SHP77 (cell line): ENCODE results near the gene PROCR.
"Not testable (repeated sequence)": the region's sequence is repeated elsewhere in the genome, so short reads cannot be mapped to it uniquely, and the experiment has no call there.

Experiments used
- DNase-seq, 2 experiments: peaks; one replicate each; lab custom pipeline; 2025; lab: John Stamatoyannopoulos, UW

Gene PROCR

GRCh38 chr20:35165221-35166185 lies 6.4 kb upstream of the PROCR start:
- no peak for DNase-seq

- no peak for DNase-seq
Observed at GRCh38 chr20:35166242-35166830, 5.5 kb upstream of the PROCR start.

- no peak for DNase-seq
Observed at GRCh38 chr20:35167787-35168186, 4.1 kb upstream of the PROCR start.

- DNase-seq = not testable (repeated sequence)
Observed at GRCh38 chr20:35168701-35169409, 3.0 kb upstream of the PROCR start.

DNA sequence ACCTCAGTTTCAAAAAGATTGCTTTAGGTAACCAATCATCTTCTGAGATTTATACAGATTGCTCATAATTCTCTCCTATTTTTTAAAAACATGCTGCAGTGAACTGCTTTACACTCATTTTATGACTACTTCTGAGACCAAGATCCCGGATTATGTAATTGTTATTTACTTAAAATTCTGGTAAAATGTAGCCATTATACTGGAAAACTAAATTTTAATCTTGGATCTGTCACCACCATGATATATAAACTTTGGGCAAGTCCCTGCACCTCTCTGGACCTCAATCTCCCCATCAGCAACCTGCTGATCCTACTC lies 477 bp upstream of the PROCR start:
- DNase-seq = no peak

GRCh38 chr20:35172434-35172806 lies 548 bp downstream of the PROCR start:
- no peak for DNase-seq

DNA sequence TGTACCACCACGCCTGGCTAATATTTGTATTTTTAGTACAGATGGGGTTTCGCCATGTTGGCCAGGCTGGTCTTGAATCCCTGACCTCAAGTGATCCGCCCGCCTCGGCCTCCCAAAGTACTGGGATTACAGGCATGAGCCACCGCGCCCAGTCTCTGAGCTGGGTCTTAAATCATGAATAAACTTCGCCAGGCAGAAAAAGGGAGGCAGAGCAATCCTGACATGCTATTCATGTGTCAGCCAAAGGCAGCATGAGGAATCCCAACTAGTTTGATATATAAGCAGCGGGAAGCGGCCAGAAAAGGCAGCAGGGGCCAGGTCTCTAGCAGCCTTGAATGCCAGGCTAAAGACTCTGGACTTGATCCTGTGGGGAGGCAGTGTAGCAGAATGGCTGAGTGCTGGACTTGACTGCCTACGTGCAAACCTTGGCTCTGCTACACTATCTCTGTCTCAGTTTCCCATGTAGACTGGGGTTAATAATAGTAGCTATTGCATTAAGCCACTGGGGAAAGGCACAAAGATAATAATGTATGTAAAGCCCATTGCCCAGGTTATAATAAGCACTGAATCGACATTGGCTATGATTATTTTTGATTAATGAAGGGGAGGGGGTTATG lies 1.8 kb downstream of the PROCR start:
- no peak for DNase-seq

DNA sequence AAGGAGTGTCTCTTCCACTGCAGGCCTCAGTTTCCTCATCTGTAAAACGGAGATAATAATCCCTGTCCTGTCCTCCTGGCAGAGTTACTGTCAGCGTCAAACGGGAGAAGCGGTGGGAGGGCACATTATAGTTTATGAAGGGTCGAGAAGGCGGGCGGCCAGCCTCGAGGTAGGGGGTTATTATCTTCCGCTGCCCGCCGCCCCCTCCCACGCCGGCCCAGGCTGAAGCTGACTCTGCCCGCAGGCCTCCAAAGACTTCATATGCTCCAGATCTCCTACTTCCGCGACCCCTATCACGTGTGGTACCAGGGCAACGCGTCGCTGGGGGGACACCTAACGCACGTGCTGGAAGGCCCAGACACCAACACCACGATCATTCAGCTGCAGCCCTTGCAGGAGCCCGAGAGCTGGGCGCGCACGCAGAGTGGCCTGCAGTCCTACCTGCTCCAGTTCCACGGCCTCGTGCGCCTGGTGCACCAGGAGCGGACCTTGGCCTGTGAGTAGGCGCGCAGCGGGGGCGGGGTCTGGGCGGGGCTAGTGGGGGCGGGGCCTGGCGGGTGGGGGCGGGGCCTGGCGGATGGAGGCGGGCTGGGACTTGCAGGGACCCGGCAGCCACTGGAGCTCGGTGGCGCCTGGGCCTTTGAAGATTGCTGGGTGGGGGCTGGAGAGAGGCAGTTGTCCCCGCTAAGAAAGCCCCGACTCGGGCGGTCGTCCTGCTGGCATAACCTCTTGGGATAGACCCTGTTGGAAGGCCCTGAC lies 2.8 kb downstream of the PROCR start:
- DNase-seq = no peak

- no peak for DNase-seq
Observed at GRCh38 chr20:35176132-35176531, 4.3 kb downstream of the PROCR start.

- DNase-seq = no peak
Observed at GRCh38 chr20:35179292-35180212, 7.7 kb downstream of the PROCR start.

DNA sequence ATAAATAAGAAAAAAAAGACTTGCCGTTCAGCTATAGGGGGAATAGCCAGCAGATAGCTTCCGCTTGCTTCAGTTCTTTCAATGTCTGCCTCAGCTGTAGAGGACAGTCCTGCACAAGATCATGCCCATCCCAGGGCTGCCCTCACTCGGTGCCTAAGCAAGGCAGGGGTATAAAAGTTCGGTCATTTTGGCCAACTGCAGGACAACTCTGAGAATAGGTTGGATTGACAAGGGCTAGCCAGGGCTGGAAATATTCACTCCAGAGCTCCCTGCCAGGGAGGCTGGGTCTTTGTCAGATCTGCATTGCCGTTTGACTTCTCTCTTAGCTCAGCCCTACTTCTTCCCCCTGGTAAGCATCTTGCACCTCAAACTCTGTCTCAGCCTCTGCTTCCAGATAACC lies 8.4 kb downstream of the PROCR start:
- no peak for DNase-seq

DNA sequence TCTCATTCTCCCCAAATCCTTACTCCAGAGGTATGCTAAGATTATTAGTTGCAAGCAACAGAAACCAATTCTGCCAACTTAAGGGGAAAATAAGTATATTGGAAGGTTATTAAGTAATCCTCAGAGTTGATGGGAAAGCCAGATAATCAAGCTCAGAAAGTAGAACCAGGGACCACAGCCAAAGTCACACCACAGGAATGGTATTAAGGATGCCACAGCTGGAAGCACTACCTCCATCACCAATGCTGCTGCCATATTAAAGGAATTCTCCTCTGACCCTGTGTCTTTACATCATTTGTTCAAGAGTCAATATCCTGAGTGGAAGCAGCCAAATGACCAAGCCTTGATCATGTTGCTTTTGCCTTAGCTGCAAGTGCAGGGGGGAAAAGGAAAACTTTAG lies 9.9 kb downstream of the PROCR start:
- no peak for DNase-seq

DNA sequence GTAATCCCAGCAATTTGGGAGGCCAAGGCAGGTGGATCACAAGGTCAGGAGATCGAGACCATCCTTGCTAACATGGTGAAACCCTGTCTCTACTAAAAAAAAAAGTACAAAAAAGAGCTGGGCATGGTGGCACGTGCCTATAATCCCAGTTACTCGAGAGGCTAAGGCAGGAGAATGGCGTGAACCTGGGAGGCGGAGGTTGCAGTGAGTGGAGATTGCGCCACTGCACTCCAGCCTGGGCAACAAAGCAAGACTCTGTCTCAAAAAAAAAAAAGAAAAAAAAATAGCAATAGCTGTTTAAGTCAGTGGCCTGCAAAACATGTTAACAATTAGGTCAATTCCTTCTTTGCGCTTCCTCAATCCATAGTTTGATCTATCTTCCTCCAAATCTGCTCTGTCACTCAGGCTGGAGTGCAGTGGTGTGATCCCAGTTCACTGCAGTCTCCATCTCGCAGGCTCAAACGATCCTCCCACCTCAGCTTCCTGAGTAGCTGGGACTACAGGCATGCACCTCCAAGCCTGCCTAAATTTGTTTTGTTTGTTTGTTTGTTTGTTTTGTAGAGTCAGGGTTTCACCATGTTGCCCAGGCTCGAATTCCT lies 14.9 kb downstream of the PROCR start:
- not testable (repeated sequence) for DNase-seq

DNA sequence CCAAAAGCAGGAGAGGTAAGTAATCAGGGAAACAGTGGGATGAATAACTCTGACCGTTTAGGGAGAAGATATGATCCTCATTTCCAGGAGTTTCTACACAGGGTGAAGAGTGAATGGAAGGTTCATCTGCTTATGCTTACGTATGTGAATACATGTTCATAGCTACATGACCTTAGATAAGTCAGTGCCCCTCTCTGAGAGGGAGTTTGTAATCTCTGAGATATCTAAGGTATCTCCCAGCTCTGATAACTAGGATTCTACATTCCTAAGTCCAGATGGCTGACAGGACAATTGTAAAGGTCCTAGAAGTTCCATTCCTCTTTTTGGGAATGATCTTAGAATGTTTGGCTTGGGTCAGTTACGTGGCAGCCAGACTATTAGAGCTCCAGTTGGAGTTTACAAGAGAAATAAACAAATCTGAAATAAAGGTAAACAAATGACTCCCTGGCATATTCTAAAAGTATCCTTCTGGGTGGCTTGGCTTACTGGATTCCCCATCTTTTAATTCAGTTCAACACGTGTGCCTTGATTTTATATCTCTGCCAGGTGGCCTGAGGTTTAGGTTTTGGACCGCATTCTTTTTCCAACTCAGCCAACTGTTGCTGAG lies 15.8 kb downstream of the PROCR start:
- no peak for DNase-seq

DNA sequence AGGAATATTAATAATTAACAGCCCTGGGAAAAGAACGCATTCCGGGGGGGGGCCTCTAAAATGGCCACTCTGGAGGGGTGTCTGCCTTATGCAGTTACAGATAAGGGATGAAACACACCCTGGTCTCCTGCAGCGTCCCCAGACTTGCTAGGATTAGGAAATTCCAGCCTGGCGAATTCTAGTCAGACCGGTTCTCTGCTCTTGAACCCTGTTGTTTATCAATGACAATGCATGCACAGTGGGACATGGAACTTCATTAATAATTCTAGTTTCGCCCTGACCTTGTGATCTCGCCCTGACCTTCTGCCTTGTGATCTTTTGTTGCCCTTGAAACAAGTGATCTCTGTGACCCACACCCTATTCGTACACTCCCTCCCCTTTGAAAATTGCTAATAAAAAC lies 17.4 kb downstream of the PROCR start:
- not testable (repeated sequence) for DNase-seq

DNA sequence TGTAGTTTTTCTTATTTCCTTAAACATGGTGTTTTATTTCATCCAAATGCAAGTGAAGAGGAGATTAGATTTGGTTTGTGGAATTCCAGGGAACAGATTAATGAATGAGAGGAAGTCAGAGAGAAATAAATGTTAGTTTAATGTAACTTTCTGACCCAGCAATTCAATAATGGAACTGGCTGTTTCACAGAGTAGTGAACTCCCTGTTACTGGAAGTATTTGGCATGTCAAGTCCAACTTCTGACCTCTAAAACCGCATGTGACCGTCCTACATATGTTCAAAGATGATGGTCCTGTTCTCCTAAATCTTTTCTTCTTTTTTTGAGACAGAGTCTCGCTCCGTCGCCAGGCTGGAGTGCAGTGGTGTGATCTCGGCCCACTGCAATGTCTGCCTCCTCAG lies 18.7 kb downstream of the PROCR start:
- DNase-seq = no peak

DNA sequence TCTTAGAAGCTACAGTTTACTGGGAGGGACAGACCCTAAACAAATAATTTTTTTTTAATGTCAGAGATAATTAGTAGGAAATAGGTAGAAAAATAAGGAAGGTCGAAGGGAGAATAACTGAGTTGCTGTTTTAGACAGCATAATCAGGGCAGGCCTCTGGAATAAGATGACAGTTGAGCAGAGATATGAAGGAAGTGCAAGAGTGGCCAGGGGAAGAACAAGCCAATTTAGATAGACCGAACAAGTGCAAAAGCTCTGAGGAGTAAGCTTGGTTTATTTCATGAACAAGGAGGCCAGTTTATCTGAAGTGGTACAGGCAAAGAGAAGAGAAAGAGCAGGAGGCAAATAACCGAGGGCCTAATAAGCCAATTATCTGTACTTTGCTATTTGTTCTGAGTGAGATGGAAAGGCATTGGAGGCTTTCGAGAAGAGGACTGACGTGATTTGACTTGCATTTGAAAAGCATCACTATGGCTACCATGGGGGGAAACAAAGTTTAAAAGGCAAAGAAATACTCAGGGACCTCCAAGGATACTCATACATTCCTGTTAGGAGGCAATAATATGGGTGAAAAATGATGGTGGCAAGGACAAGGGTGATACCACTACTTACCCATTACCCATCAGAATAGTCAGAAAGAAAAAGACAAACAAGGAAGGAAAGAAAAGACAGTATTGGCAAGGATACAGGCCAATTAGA lies 19.7 kb downstream of the PROCR start:
- no peak for DNase-seq

GRCh38 chr20:35192118-35192872 lies 20.4 kb downstream of the PROCR start:
- no peak for DNase-seq
